KMS-11 (cell line): ENCODE measurements around the gene SUPT3H.

Source experiments
- H2AFZ ChIP-seq: fragments of 200-600 bp; sonication (generic); 2 replicates; pipeline ENCODE4 v1.6.1; 2016; ENCODE audit warnings: antibody characterized with exemption, mixed run types, low read depth
- H3K27ac ChIP-seq: fragments of 200-600 bp; sonication (generic); 2 replicates; pipeline ENCODE4 v1.6.1; 2016; ENCODE audit warnings: mild to moderate bottlenecking, mixed run types
- H3K27me3 ChIP-seq: fragments of 200-600 bp; sonication (generic); 2 replicates; pipeline ENCODE4 v1.6.1; 2017; ENCODE audit warnings: mild to moderate bottlenecking, low read depth, mixed run types, moderate library complexity; ENCODE audit not compliant: insufficient read depth
- H3K36me3 ChIP-seq: fragments of 200-600 bp; sonication (generic); 2 replicates; pipeline ENCODE4 v1.6.1; 2017; ENCODE audit warnings: mild to moderate bottlenecking, mixed run types; ENCODE audit not compliant: insufficient read depth
- H3K4me1 ChIP-seq: fragments of 200-600 bp; sonication (generic); 2 replicates; pipeline ENCODE4 v1.6.1; 2016; ENCODE audit warnings: mild to moderate bottlenecking, low read depth, mixed run types; ENCODE audit not compliant: poor library complexity, severe bottlenecking
- H3K4me2 ChIP-seq: fragments of 200-600 bp; sonication (generic); 2 replicates; pipeline ENCODE4 v1.7.0; 2016; ENCODE audit warnings: mild to moderate bottlenecking, mixed run types
- H3K4me3 ChIP-seq: fragments of 200-600 bp; sonication (generic); IDR thresholded peaks from 2 replicates; pipeline ENCODE4 v1.6.1; 2017; ENCODE audit warnings: low read depth, low read length, mixed read lengths; ENCODE audit not compliant: insufficient read depth
- H3K79me2 ChIP-seq: fragments of 200-600 bp; sonication (generic); 2 replicates; pipeline ENCODE4 v1.6.1; 2016; ENCODE audit warnings: low read depth, mixed run types; ENCODE audit not compliant: insufficient read depth
- H3K9ac ChIP-seq: fragments of 200-600 bp; sonication (generic); 2 replicates; pipeline ENCODE4 v1.6.1; 2016; ENCODE audit warnings: mild to moderate bottlenecking, mixed run types
- H4K20me1 ChIP-seq: fragments of 200-600 bp; sonication (generic); 2 replicates; pipeline ENCODE4 v1.6.1; 2016; ENCODE audit warnings: mild to moderate bottlenecking, mixed run types; ENCODE audit not compliant: insufficient read depth
- CTCF ChIP-seq: fragments of 200-600 bp; sonication (generic); conservative IDR thresholded peaks from 2 replicates; pipeline ENCODE4 v1.6.1; 2017; ENCODE audit warnings: low read depth, mild to moderate bottlenecking, antibody characterized with exemption, low read length, moderate library complexity, mixed read lengths

The SUPT3H gene

DNA sequence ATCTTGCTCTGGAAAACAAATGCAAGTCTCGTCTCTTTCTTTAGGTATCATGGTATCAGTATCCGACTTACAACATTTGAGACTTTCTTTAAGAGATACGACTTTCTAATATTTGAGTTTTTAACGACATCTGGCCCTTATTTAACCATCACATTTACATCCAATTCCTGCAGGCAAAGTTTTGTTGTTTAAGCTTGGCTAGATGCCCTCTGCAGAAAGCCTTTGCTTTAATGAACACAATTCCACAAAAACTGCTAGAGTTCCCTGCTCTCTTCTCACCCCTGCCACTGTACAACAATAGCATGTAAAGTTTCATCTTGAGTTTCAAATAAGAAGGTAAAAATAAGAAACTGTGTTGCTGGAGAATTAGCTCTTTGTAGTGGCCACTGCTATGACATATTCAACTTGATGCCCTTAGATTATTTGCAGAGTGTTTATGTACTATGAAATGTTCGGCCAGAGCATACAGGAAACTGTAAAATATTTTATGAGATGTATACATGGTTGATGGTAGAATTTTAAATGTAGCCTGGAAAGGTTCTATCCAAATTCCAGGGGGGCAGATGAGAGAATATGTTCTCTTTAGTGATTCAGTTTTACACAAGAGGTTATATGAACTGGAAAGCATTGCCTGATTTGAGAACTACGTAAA is 551.6 kb downstream of the SUPT3H start:
- Histone ChIP-seq H3K4me1 (peaks cover 28% of the 10 kb centered on the region), H3K9ac (no peak overlapping the region), H2AFZ (no peak overlapping the region), H3K27ac (no peak overlapping the region), H3K79me2 (no peaks in the 10 kb centered on the region), H3K27me3 (no peaks in the 10 kb centered on the region), H3K4me2 (no peak overlapping the region), H3K4me3 (no peak overlapping the region), H3K36me3 (no peaks in the 10 kb centered on the region), H4K20me1 (no peaks in the 10 kb centered on the region)
- TF ChIP-seq CTCF = no peak

DNA sequence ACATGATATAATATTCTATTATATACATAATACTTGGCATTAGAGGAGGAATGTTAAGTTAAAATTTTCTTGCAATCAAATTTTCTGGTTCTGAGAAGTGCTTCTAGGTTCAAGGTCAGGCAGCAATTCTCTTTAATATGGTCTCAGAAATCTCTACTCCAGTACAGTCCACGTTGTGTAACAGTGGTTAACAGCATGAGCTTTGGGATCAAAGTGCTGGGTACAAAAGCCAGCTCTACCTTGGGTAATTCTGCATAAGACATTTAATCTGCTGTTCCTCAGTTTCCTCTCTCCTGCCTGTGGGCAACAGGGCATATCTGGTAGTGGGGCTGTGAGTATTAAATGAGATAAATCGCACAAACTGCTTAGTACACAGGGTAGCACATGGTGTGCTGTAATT is 552.5 kb downstream of the SUPT3H start:
- H3K9ac ChIP-seq = no peak overlapping the region
- peaks cover 19% of the 10 kb centered on the region for H3K4me1 ChIP-seq
- H2AFZ ChIP-seq = no peak overlapping the region
- H4K20me1 ChIP-seq = no peaks in the 10 kb centered on the region
- no peak overlapping the region for H3K4me3 ChIP-seq
- H3K79me2 ChIP-seq = no peaks in the 10 kb centered on the region
- H3K4me2 ChIP-seq = no peak overlapping the region
- no peak overlapping the region for H3K27ac ChIP-seq
- no peak for TF ChIP-seq CTCF
- no peaks in the 10 kb centered on the region for H3K27me3 ChIP-seq
- H3K36me3 ChIP-seq = no peaks in the 10 kb centered on the region

- no peak overlapping the region for H3K4me2 ChIP-seq
- H3K4me3 ChIP-seq = no peak overlapping the region
- H2AFZ ChIP-seq = no peak overlapping the region
- no peaks in the 10 kb centered on the region for H4K20me1 ChIP-seq
- no peak overlapping the region for H3K9ac ChIP-seq
- TF ChIP-seq CTCF = no peak
- H3K79me2 ChIP-seq = no peaks in the 10 kb centered on the region
- peaks cover 12% of the 10 kb centered on the region for H3K4me1 ChIP-seq
- no peak overlapping the region for H3K27ac ChIP-seq
- H3K27me3 ChIP-seq = no peaks in the 10 kb centered on the region
- H3K36me3 ChIP-seq = no peaks in the 10 kb centered on the region
Observed at GRCh38 chr6:44824567-44824966, 553.2 kb downstream of the SUPT3H start.

GRCh38 chr6:44820759-44821158 is 557.0 kb downstream of the SUPT3H start:
- H3K27ac ChIP-seq = no peak overlapping the region
- H3K4me3 ChIP-seq = no peak overlapping the region
- no peak overlapping the region for H2AFZ ChIP-seq
- no peak overlapping the region for H3K4me2 ChIP-seq
- H3K36me3 ChIP-seq = no peaks in the 10 kb centered on the region
- no peak overlapping the region for H3K9ac ChIP-seq
- H4K20me1 ChIP-seq = no peaks in the 10 kb centered on the region
- no peaks in the 10 kb centered on the region for H3K79me2 ChIP-seq
- no peaks in the 10 kb centered on the region for H3K4me1 ChIP-seq
- TF ChIP-seq CTCF = no peak
- H3K27me3 ChIP-seq = no peaks in the 10 kb centered on the region
